HG03378 (cell line): ENCODE results near the gene MPPED1.

Source experiments
- ATAC-seq: cut with Tn5 transposase; IDR thresholded peaks from one replicate; pipeline ENCODE4 v1.9.1; 2021; ENCODE audit warnings: mild to moderate bottlenecking, moderate library complexity; ENCODE audit not compliant: unreplicated experiment

Gene MPPED1

DNA sequence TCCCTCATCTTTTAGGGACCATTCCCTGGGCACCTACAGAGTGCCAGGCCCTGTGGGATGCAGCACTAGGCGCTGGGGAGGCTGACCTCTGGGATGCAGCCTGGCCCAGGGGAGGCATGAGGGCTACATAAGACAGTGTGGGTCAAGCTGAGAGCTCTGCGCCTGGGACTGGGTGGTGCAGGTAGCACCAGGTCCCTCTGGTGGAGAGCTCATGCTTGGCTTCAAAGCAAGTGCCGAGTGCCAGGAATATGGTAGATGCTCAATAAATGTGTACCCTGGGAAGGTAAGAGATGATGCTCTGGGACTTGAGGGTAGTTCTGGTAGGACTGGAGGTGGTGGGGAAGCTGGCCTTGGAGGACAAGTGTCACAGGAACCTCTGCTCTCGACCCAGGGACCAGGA lies 2.0 kb upstream of the MPPED1 start:
- ATAC-seq, result no peak

DNA sequence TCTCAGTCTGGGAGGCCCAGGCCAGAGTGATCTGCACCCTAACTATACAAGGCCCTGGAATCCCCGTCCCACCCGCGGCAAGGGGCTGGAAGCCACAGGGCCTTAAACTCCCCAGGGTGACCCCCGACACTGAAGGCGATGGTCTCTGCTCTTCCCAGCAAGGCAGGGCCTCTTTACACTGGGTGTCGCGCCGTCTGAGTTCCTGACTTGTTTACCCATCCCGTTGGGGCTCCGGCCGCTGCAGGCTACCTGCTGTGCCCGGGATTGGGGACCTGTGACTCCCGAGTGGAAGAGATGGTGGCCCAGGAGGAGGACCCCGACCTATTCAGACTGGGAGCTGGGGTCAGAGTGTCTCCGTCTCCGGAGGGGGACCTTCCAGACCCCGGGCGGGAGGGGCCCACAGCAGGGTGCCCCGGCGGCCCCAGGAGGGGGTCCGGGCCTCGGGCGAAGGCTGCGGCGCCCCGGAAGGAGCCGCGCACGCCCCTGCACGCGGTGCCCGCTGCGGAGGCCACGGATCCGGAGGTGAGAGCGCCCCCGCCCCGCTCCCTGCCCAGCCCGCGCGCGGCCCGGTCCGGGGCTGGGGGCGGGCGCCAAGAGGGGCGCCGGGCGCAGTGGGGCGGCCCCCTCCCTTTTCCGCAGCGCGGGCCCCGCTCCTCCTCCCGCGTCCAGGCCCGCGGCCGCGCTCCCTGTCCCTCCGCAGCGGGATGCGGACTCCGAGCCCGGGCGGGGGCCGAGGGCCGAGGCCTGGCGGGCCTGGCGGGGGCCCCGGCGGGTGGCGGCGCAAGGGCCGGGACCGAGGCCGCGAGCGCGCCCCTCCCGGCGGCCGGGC lies 560 bp upstream of the MPPED1 start:
- no peak for ATAC-seq

DNA sequence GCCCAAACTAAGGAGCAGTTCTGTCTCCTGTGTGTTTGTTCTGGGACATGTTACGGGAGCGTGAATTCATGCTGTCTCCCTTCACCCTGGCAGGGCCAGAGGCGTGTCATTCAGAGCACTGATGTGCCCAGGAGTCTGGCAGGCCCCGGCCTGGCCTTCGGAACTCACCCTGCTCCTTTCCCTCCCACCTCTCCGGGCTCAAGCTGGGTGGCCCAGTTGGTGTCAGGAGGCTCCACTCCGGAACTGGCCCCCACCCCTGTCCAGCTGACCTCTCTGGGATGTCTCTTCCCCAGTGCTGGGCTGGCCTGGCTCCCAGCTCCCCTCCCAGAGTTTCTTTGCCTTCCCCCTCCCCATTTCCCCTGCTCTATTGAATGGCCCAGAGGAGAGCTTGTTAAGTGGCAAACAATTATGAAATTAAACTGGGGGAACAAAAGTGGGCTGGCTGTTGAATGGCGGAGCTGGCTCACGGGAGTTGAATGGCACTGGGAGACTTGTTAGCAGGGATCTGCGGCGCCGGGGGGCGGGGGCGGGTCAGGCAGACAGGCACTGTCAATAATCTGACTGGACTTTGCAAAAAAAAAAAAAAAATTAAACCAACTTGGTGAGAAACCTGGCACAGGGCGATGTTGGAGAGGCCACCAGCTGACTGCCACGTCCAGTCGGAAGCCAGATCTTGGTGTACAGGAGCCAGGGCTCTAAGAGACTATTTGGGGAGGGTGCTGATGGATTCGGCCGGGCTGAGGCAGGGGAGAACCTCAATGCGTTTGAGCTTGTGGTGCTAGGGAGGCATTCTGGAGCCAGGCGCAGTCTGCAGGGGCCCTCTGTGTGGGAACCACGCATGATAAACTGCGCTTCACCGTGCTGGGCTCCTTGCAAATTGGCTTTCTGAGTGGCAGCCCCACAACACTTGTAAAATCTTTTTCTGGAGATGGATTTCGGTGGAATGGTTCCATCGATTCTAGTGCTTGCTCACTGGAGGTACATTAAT lies 1.3 kb downstream of the MPPED1 start:
- no peak for ATAC-seq

DNA sequence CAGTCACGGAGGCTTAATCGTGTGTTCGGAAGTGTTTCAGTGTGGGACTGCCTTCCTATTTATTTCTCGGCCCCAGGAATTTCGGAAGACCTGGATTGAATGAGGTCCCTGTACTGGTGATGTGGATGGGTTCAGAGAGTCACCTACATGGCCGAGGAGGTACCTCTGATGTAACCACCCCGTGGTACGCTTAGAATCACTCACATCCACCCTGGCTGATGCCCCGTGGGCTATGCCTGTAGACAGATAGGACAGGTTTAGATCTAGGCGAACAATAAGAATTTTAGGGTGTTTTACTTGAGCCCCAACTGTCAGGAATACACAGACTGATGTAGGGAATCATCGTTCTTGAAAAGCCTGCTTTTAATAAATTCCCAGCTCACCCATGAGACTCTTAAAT lies 2.0 kb downstream of the MPPED1 start:
- no peak for ATAC-seq

DNA sequence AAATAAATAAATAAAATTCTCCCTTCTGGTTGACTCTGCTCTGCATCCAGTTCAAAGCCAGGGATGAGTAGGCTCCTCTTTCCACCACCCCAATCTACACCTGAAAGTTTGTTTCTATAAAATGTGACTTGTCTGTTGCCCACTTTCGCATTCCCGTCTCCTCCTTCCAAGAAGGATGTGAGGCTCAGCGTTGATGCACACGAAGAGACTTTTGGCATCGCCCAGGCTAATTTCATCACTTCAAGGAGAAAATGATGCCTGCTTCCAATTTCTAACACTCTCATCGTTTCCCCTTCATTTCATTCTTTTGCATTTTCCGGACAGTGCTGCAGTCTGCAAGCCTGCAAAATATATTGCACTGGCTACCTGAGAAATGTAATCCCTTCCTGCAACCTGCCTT lies 3.9 kb downstream of the MPPED1 start:
- no peak for ATAC-seq

DNA sequence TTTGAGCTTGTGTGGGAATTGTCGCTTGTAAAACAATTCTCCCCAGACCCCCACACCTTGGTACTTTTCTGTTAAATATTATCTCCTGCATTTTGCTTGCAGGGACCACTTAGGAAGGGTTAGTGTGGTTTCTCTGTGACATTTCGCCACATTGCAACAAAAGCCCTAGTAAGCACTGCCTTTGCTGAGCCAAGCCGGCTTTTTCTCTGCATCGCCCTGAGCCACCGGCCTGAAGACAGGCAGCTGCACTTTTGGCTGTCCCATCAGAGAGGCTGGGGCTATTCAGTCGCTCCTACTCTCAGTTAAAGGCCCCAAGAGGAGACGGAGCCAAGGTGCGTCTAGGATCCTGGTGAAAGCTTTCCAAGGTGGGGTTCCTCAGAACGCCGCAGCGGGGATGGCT lies 5.7 kb downstream of the MPPED1 start:
- no peak for ATAC-seq

DNA sequence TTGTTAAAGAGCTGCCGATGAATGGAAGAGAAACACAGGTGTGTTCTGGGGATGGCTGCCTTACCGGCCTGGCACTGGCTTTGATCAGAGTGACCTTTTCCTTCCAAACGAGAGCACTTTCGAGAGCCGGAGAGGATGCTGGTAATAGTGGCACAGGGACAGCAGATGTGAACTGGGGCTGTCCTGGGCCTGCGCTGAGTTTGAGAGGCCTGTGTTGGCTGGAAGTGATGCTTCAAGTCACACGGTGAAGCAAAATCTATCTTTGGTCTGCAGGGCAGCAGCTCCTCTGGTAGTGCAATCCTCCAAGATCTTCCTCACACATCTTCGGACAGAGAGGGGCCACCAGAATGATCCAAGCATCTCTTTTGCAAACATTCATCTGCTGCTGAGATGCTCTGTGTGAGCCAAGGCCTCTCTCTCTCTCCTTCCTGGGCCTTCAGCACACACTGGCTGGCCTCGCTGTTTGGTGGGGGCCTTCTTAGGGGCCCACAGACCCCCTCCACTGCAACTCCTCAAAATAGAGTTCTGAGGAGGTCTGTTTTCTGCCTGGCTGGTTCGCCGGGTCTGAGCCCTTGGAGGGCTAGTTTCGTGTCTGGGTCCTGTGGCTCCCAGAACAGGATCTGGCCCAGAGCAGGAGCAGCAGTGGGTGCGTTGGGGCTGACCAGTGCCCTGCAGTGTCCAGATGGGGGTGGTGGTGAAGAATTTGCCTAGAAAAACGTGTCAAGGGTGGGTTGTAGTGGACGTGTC lies 6.4 kb downstream of the MPPED1 start:
- no peak for ATAC-seq

DNA sequence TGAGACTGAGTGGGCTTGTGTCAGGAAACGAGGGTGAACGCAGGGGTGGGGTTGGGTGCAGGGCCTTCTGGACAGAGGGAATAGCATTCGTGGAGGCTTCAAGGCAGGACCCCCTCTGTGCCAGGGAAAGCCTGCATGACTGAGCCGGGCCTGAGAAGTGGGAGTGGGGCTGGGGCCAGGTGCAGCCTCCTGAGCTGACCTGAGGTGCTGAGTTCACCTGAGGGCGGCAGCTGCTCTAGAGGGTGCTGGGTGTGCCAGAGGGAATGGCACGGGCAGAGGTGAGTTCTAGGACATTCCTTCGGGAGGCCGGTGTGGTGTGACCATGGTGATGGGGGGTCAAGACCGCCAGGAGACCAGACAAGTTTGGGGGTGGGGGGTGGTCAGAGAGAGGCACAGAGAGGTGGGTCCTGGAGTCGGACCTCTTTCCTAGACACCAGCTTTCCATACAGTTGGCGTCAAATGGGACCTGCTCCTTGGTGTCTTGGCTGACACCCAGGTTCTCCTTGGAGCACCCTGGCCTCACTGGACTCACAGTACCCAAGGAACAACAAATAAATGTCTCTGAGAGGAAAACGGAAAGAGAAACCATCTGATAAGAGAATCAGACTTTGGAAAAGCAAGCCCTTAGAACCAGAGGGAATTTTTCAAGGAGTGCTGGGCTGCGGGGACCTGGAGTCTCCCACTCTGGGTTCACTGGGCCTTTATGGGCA lies 7.7 kb downstream of the MPPED1 start:
- no peak for ATAC-seq

DNA sequence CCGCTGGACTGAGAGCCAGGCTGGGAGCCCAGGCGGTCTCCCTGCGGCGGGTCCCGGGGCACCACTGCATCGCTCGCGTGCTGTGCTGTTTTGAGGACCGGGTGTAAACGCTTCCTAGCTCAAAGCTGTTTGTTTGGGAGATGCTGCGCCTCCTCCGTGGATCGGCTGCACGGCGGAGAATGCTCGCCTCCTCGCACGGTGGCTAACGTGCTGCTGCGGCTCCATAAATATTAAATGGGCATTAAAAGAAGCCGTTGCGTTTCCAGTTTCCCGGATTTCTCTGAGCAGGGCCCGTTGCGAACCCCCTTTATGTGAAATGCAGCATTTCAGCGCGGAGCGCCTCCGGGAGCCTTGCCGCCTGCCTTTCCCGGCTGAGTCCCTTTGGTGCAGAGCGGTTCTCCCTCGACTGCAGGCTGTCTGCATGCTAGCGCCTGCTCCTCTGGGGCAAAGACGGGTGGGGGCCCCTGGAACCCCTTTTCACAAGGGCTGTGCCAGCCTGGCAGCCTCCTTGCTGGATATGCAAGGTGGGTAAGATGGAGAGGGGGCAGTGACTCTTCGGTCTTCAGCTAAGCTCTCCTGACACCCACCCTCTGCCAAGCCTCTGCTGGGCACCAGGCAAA lies 9.3 kb downstream of the MPPED1 start:
- ATAC-seq, result no peak

DNA sequence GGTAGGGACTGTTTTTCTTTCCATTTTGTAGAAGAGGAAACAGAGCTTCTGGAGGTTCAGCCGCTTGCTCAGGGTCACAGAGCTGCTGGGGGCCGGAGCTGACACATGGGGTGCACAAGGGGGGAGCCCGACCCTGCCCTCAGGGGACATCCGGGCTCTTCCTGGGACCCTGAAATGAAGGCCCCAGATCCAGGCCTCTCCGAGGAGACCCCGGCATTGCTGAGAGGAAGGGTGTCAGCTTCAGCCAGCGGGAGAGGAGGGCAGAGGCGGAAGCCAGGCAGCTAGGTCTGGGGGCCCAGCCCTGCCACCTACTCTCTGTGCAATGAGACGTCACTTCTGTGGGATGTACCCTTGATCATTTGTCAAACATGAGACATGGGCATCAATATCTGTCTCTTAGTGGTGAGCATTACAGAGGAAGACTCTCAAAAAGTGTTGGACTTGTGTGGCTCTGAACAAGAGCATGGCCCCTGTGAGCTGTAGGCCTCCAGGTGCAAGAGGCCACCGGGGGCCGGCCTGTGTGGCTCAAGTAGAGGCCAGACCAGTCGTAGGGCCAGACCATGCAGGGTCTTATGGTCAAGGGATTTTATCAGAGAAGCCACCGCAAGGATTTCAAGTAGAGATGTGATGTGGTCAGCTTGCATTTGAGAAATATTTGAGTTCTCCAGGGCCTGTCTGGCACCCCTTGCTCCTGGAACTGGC lies 10.3 kb downstream of the MPPED1 start:
- ATAC-seq, result no peak

DNA sequence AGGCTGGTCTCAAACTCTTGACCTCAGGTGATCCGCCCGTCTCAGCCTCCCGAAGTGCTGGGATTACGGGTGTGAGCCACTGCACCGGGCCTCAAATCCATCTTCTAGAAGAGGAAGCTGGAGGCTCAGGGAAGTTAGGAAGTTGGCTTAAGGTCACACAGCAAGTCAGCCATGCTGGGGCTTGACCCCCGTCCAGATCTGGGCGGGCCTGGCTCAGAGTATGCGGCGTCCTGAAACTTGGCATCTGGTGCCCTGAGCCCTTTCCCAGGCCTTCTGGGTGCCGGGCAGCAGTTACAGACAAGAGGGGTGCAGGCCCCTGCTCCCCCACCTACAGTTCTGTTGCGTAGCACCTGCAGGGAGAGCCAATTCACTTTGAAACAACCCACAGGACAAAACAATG lies 11.2 kb downstream of the MPPED1 start:
- ATAC-seq, result no peak

DNA sequence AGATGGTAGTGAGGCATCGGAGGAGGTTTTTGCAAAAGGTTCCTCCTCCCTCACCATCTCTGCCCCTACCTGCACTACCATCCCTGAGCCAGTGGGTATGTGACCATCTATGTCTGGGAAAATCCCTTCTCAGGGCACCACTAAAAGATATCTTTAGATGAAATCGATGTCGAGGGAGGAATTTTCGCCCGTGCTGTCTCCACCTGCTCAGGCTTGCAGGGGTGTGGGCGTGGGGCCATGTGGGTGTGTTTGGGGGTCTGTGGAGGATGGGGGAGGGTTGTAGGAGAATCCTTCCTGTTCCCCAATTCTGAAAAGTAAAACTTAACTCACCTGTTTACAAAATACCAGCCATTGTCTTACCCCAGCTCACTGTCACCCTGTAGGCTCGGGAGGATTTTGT lies 12.4 kb downstream of the MPPED1 start:
- ATAC-seq, result no peak

DNA sequence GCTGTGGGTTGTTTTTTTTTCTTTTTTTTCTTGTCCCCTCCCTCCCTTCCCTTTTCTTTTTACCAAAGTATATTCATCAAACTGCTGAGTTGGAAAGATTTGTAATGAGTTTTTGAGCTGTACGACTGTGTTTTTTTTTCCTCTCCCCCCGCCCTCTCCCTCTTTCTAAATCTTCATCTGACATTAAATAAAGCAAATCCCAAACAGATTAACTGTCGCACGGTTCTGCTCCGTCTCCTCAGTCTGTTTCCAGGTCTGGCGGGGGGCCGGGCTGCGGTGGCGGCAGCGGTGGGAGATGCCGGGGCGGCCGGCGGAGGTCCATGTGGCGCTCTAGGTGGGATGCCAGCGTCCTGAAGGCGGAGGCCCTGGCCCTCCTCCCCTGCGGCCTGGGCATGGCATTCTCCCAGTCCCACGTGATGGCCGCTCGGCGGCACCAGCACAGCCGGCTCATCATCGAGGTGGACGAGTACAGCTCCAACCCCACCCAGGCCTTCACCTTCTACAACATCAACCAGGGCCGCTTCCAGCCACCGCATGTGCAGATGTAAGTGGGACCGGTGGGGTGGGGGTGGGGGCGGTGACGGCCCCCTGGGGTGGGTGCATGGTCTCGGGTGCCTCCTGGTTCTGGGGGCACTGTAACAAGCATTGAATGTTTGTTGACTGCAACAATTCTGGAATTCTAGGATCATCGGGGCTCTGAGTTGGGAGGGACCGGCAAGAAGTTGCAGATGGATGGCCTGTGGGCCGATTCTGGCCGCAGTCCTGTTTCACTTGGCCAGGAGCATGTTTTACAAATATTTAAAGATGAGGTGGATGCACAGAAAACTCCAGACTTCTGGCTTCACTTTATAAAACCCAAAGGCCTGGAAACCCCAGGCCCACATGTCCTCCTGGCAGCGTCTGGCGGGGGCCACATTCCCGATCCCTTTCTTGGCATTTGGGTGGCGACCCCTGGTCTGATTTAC lies 13.1 kb downstream of the MPPED1 start:
- ATAC-seq, result no peak

DNA sequence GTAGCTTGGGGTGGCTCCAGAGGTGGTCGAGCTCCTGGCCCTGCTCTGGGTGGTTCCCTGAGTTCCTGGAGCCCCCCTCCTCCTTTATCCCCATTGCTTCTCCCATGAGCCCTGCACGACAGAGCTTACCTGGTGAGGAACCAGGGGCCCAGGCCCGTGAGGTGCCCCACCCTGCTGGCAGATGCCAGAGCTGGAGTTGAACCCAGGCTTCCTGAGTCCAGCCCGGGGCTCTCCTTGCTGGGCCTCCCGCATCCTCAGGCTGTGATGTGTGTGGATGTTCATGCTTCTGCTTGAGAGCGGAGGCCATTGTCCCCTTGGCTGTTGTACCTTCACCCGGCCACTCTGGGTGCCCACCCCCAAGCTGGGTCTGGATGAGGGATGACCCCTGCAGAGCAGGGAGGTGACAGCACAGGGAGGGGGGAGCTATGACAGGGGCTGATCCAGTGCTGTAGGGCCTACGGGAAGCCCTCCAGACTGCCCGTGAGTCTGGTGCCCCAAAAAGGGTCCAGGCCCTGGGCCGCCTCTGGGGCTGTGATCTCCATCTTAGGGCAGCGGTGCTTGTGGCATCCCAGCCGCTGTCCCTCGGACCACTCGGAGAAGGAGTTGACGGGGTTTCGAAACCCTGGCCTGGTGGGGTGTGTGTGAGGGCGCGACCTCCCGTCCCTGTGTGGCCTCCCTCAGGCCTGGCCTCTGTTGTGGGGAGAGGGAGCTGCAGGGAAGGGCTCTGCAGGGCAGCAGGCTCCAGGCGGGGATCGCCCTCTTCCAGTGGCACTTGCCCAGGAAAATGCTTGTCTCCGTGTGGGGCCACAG lies 14.4 kb downstream of the MPPED1 start:
- no peak for ATAC-seq

DNA sequence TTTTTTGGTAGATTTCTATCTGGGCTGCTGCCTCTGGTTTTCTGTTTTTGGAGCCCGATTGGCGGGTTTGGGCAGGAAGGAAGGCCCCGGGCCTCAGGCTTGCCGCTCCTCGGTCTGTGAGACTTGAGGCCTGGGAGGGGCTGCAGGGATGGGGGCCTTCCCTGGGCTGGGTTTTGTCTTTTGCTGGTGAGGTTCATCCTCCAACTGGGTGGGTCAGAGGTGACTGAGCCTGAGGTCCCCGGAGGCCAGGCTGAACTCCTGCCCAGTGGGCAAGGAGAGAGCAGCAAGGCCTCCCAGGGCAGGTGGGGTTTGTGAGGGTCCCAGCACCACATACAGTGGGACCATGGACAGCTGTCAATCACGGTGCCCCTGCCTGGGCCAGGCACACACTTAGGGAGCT lies 15.0 kb downstream of the MPPED1 start:
- no peak for ATAC-seq

DNA sequence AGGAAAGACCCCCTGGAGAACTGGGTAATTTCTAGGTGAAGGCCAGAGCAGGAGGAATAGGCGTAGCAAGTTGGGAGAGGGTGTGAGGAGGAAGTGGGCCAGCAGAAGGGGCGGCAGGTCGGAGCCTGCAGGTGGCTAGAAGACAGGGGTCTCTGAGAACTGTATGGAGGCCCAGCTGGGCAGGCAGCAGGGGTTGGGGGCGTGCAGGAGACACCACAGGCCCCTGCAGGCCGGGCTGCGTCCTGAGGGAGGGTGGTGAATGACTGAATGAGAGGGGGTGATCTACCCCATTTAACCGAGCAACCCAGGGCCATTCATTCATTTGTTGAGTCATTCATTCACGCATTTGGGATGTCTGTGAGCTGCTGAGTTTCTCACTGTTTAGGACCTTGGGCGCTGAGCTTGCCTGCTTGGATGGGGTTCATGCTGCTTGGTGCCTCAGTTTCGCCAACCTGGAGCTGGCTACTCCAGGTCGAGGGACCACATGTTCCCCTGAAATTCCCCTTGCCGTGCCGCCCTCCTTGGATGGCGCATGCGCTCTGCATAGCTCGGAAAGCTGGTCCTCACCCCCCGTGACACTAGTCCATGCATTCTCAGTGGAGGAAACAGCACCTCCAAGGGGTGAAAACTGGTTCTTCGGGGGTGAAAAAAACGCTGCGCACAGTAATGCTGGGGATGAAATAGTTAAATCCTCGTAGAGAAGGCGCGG lies 15.6 kb downstream of the MPPED1 start:
- no peak for ATAC-seq

DNA sequence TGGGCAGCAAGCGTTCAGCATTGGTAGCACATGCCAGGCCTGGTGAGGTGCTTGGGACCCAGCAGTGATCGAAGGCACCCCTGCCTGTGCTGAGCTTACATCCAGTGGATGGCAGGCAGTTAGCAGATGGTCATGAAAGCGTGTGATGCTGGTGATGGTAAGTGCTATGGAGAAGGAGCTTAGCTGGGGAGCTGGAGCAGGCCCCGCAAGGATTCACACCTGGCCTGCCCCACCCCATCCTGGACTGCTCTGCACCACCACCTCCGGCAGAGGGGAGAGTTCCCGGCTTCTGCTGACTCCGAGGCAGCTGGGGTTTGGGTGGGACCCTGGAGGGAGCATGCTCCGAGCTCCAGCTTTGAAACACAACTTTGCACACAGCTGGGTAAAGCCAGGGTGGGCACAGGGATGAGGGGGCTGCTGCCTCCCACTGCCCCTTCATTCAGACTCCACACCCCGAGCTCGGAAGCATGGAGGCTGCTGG lies 16.2 kb downstream of the MPPED1 start:
- no peak for ATAC-seq
